Measurements from ENCODE around the gene CTSA.

DNA sequence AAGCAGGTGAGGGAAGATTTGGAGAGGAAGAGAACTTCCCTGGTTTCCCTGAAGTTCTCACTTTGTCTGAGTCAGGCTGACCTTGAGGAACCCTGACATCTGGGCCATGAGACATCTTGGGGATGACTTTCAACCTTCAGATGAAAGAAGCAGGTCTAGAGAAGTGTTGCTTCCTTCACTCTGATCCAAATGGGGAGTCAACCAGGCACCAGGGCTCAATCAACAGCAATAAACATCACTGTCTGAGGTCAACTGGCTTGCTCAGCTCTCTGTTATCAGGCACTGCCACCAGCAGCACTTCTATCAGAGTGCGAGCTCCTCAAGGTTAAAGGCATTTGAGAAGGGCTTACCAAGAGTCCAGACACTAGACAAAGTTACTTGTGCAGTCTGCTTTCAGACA is 40.2 kb upstream of the CTSA start:
- TF ChIP-seq, protein P1, sequence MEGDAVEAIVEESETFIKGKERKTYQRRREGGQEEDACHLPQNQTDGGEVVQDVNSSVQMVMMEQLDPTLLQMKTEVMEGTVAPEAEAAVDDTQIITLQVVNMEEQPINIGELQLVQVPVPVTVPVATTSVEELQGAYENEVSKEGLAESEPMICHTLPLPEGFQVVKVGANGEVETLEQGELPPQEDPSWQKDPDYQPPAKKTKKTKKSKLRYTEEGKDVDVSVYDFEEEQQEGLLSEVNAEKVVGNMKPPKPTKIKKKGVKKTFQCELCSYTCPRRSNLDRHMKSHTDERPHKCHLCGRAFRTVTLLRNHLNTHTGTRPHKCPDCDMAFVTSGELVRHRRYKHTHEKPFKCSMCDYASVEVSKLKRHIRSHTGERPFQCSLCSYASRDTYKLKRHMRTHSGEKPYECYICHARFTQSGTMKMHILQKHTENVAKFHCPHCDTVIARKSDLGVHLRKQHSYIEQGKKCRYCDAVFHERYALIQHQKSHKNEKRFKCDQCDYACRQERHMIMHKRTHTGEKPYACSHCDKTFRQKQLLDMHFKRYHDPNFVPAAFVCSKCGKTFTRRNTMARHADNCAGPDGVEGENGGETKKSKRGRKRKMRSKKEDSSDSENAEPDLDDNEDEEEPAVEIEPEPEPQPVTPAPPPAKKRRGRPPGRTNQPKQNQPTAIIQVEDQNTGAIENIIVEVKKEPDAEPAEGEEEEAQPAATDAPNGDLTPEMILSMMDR (IDR thresholded peaks at IDR 0.05; ENCODE audit: insufficient read depth, low read depth, low read length) = no peak
- no peak for TF ChIP-seq EZH2 (IDR thresholded peaks at IDR 0.05; ENCODE audit: insufficient read depth, low read length)

Measured in astrocyte (in vitro differentiated cells and primary cell).